Islet precursor cell (in vitro differentiated cells): ENCODE results near the gene FARP1.

Source experiments
- DNase-seq: peaks from one replicate; pipeline ENCODE4 v3.0.0-alpha.2; 2018

Gene FARP1

GRCh38 chr13:98142380-98143156, at the start of gene FARP1:
Gene FARP1, plus strand, starts transcription at chr13:98143094. Its CDS starts 70,149 bp downstream, at chr13:98213243.
- DNase-seq: peak; percentile 89

GRCh38 chr13:98094678-98095266, 48.1 kb upstream of the FARP1 start:
- DNase-seq: no peak

- DNase-seq: no peak
These were observed 46.8 kb upstream of the FARP1 start for GRCh38 chr13:98096059-98096458.

GRCh38 chr13:98097749-98098148, 45.1 kb upstream of the FARP1 start:
- no peak for DNase-seq

DNA sequence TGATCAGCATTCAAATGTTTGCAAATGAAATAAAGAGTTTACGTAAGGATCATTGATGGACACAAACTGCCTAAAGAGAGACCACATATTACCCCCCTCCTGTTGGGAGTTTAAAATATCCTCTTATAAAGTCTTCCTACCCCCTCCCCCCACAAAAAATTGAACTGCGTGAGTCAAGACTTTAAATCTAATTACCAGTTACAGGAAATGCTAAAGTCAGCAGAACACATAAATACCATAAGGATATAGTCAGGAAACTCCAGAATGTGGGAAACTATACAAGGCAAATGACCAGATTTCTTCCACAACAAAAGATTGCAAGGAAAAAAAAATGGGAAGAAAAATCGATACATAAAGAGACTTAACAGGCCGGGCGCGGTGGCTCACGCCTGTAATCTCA, 44.4 kb upstream of the FARP1 start:
- DNase-seq: no peak

- no peak for DNase-seq
These were observed 43.3 kb upstream of the FARP1 start for GRCh38 chr13:98099627-98100026.

- DNase-seq: no peak
These were observed 42.4 kb upstream of the FARP1 start for GRCh38 chr13:98100481-98100880.

- peak; percentile 13 for DNase-seq
These were observed 39.4 kb upstream of the FARP1 start for GRCh38 chr13:98103531-98103930.

- DNase-seq: peak; percentile 38
These were observed 38.7 kb upstream of the FARP1 start for GRCh38 chr13:98103942-98104880.

GRCh38 chr13:98105929-98106336, 37.0 kb upstream of the FARP1 start:
- DNase-seq: peak; percentile 77

DNA sequence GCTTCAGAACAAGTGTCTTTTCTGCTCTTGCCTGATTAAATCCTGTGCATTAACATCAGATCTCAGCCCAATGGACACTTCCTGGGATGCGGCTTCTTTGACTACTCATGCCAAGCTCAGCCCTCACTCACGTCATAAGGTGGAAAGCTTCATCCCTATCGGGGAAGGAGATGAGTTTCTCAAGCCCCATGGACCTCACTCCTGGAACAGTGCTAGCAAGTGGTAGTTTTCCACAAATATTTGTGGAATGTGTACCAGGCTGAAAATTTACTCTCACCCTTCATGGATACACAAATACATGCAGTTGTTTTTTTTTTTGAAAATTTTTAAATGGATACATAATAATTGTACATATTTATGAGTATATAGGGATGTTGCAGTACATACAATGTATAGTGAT, 34.6 kb upstream of the FARP1 start:
- no peak for DNase-seq

- no peak for DNase-seq
These were observed 33.6 kb upstream of the FARP1 start for GRCh38 chr13:98109226-98109853.

- peak; percentile 14 for DNase-seq
These were observed 32.1 kb upstream of the FARP1 start for GRCh38 chr13:98110749-98111148.

GRCh38 chr13:98111168-98112098, 31.5 kb upstream of the FARP1 start:
- no peak for DNase-seq

DNA sequence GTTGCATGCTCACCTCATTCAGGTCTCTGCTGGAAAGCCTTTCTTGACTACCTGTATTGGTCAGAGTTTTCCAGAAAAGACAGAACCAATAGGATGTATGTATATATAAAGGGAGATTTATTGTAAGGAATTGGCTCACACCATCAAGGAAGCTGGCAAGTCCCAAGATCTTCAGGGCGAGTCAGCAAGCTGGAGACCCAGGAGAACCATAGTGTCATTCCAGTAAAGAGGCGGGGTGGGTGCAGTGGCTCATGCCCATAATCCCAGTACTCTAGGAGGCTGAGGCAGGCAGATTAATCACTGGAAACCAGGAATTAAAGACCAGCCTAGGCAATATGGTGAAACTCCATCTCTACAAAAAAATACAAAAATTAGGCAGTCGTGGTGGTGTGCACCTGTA, 30.4 kb upstream of the FARP1 start:
- no peak for DNase-seq

GRCh38 chr13:98118865-98119264, 24.0 kb upstream of the FARP1 start:
- DNase-seq: no peak

DNA sequence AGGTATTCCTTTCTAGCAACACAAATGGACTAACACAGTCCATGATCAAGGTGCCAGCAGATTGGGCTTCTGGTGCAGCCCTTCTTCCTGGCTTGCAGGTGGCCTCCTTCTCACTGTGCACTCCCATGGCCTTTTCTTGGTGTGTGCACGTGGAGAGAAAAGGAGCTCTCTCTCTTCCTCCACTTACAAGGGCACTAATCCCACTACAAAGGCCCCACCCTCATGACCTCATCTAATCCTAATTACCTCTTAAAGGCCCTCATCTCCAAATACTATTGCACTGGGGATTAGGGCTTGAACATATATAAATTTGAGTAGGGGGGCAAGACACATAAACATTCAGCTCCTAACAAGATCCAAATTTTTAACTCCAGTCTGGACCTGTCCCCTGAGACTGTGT, 19.7 kb upstream of the FARP1 start:
- DNase-seq: no peak

DNA sequence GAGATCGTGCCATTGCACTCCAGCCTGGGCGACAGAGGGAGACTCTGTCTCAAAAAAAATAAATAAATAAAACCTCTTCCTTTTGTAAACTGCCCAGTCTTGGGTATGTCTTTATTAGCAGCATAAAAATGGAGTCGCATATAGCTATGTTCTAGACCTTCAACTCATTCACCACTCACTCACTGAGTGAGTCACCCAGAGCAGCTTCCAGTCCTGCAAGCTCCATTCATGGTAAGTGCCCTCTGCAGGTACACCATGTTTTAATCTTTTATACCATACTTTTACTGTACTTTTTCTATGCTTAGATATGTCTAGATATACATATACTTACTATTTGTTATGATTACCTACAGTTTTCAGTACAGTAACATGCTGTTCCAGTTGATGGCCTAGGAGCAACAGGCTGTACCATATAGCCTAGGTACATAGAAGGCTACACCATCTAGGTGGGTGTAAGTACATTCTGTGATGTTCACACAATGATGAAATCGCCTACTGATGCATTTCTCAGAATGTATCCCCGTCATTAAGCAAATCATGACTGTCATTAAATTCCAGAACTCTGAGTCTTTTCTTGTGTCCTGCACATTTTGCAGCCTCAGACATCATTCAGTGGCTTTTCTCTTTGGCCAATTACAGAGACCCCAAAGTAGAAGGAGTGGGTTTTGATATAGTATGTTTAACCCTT, 13.7 kb upstream of the FARP1 start:
- DNase-seq: no peak

GRCh38 chr13:98133946-98134345, 8.9 kb upstream of the FARP1 start:
- DNase-seq: no peak

DNA sequence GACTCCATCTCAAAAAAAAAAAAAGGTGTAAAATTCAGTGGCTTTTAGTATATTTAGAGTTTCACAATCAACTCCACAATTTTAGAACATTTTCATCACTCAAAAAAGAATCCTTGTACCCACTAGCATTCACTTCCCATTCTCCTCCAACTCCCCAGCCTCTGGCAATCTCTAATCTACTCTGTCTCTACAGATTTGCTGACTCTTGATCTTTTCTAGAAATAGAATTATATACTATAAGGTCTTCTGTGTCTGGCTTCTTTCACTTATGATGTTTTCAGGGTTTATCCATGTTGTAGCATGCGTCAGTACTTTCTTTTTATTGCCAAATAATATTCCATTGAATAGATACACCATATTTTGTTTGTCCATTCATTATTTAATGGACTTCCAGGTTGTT, 8.0 kb upstream of the FARP1 start:
- DNase-seq: no peak

DNA sequence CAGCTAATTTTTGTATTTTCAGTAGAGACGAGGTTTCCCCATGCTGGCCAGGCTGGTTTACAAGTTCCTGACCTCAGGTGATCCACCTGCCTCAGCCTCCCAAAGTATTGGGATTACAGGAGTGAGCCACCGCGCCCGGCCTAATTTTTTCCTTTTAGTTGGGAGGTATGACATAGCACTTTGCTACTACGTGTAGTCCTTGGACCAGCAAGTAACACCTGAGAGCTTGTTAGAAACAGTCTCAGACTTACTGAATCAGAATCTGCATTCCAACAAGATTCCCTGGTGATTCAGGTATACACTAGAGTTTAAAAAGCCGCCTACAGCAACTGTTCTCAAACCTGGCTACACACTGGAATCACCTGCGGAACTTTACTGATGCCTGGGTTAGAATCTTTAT, 1.8 kb upstream of the FARP1 start:
- DNase-seq: no peak
